Measurements from ENCODE around the gene TRAF2.

Gene TRAF2

DNA sequence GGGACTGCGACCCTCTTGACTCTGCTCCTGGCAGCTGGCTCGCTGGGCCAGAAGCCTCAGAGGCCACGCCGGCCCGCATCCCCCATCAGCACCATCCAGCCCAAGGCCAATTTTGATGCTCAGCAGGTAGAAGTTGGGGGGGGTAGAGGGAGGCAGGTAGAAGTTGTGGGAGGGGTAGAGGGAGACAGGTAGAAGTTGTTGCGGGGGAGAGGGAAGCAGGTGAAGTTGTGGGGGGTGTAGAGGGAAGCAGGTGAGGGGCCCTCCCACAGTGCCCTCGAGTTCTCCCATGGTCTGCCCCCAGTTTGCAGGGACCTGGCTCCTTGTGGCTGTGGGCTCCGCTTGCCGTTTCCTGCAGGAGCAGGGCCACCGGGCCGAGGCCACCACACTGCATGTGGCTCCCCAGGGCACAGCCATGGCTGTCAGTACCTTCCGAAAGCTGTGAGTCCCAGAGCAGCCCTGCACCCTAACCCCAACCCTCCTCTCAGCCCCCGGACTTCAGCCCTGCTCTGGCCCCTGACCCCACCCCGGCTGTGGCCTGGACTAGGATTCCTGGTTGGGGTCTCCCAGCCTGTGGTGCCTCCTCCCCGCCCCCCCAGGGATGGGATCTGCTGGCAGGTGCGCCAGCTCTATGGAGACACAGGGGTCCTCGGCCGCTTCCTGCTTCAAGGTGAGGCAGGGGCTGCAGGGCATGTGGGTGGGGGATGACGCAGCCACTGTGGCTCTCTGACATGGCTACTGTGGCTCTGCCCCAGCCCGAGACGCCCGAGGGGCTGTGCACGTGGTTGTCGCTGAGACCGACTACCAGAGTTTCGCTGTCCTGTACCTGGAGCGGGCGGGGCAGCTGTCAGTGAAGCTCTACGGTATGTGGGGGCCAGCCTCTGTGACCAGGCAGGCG, 59.3 kb downstream of the TRAF2 start:
- no peaks in the 10 kb centered on the region for H3K9me3 ChIP-seq (ENCODE audit: low read length)
- H3K27ac ChIP-seq (ENCODE audit: low read depth, low read length), result no peak overlapping the region
- H3K9ac ChIP-seq (ENCODE audit: low read length), result no peak overlapping the region
- H3K4me1 ChIP-seq (ENCODE audit: insufficient read depth, low read length), result peaks cover 12% of the 10 kb centered on the region
- H3K27me3 ChIP-seq (ENCODE audit: control insufficient read depth in 1 of 2, insufficient read depth in 2 of 2, low read length in 2 of 2), result no peaks in the 10 kb centered on the region
- H3K4me3 ChIP-seq (ENCODE audit: low read depth in 1 of 2, low read length in 2 of 2), result no peak overlapping the region
- H3K36me3 ChIP-seq (ENCODE audit: insufficient read depth, low read length), result peaks cover 24% of the 10 kb centered on the region

DNA sequence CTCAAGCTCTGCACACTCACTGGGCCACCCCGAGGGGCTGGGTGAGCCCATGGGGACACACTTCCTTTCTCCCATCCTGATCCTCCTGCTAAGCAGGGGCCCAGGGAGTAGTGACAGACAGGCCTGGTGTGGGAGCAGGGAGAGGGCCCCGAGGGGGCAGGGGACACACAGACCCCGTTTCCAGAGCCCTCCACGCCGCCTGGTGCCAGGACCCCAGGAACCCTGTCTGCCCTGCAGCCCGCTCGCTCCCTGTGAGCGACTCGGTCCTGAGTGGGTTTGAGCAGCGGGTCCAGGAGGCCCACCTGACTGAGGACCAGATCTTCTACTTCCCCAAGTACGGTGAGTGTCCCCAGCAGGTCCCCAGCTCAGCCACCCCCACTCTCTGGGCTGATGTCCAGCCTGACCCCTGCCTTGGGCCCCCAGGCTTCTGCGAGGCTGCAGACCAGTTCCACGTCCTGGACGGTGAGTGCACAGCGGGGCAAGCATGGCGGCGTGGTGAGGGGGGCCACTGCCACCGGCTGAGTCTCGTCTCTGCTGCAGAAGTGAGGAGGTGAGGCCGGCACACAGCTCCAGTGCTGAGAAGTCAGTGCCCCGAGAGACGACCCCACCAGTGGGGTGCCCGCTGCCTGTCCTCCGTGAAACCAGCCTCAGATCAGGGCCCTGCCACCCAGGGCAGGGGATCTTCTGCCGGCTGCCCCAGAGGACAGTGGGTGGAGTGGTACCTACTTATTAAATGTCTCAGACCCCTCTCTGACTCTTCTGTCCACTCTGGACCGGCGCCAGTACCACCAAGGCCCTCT, 60.1 kb downstream of the TRAF2 start:
- H3K9ac ChIP-seq (ENCODE audit: low read length), result no peak overlapping the region
- H3K27me3 ChIP-seq (ENCODE audit: control insufficient read depth in 1 of 2, insufficient read depth in 2 of 2, low read length in 2 of 2), result no peaks in the 10 kb centered on the region
- H3K27ac ChIP-seq (ENCODE audit: low read depth, low read length), result no peak overlapping the region
- H3K9me3 ChIP-seq (ENCODE audit: low read length), result no peaks in the 10 kb centered on the region
- no peak overlapping the region for H3K4me3 ChIP-seq (ENCODE audit: low read depth in 1 of 2, low read length in 2 of 2)
- peaks cover 17% of the 10 kb centered on the region for H3K36me3 ChIP-seq (ENCODE audit: insufficient read depth, low read length)
- peaks cover 12% of the 10 kb centered on the region for H3K4me1 ChIP-seq (ENCODE audit: insufficient read depth, low read length)

DNA sequence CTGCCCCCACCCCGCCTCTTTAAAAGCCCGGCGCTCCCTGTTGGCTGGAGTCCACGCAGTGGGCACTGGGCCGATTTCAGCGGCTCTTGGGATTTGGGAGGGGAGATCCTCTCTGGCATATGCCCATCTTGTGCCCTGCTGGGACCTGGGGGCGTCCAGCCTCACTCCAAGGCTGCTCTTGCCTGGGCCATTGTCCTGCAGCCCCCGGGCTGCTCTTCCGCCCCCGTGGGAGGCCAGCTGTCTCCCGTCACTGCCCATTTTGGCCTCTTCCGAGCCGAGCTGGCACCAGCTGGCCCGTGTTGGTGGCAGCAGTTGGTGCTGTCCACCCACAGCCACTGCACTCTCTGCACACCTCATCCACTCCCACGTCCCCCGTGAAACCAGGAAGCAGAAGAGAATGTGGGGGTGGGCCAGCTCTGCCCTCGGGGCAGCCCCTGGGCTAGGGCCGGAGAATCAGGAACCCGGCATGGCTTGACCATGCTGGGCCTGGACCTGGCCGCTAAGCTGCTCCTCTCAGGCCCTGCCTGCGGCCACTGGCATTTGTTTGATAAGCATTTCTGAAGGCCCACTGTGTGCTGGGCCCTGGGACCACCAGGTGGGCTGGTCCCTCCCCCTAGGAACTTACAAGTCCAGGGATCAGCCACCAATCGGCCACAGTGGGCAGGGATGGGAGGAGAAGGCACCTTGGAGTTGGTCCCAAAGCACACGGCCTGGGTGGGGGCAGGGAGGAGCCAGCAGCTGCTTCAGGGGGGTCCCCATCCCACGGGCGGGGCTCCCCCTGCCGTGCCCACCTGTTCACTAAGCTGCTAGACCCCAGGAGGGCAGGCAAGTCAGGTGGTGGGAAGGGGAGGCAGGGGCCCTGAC, 60.9 kb downstream of the TRAF2 start:
- no peak overlapping the region for H3K4me3 ChIP-seq (ENCODE audit: low read depth in 1 of 2, low read length in 2 of 2)
- H3K36me3 ChIP-seq (ENCODE audit: insufficient read depth, low read length), result peaks cover 9% of the 10 kb centered on the region
- no peak overlapping the region for H3K27ac ChIP-seq (ENCODE audit: low read depth, low read length)
- peaks cover 12% of the 10 kb centered on the region for H3K4me1 ChIP-seq (ENCODE audit: insufficient read depth, low read length)
- H3K9me3 ChIP-seq (ENCODE audit: low read length), result no peaks in the 10 kb centered on the region
- H3K9ac ChIP-seq (ENCODE audit: low read length), result no peak overlapping the region
- H3K27me3 ChIP-seq (ENCODE audit: control insufficient read depth in 1 of 2, insufficient read depth in 2 of 2, low read length in 2 of 2), result no peaks in the 10 kb centered on the region

DNA sequence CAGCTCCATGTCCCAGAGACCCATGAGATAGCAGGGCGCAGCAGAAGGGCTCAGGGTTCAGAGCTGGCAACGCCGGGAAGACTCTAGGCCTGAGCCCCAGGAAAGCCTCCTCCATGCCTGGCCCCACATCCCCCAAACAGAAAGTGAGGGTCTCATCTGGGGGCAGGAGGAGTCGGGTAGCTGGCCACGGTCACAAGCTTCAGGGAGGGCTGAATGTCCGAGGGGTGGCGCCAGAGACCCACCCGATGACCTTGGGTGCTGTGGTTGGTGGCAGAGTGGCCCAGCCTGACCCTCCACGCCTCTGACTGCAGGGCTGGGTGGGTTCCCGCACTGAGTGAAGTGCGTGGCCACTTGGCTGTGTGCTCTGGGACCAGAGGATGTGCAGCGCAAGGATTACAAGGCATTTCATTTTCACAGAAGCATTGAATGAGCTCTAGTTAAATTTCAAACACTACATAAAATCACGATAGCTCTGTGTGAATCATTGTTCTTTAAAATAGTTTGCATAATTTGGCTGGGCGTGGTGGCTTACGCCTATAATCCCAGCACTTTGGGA, 61.7 kb downstream of the TRAF2 start:
- Histone ChIP-seq H3K9me3 (ENCODE audit: low read length) (no peaks in the 10 kb centered on the region), H3K4me3 (ENCODE audit: low read depth in 1 of 2, low read length in 2 of 2) (no peak overlapping the region), H3K27ac (ENCODE audit: low read depth, low read length) (no peak overlapping the region), H3K9ac (ENCODE audit: low read length) (no peak overlapping the region), H3K4me1 (ENCODE audit: insufficient read depth, low read length) (peaks cover 8% of the 10 kb centered on the region), H3K27me3 (ENCODE audit: control insufficient read depth in 1 of 2, insufficient read depth in 2 of 2, low read length in 2 of 2) (no peaks in the 10 kb centered on the region), H3K36me3 (ENCODE audit: insufficient read depth, low read length) (peaks cover 1% of the 10 kb centered on the region)

DNA sequence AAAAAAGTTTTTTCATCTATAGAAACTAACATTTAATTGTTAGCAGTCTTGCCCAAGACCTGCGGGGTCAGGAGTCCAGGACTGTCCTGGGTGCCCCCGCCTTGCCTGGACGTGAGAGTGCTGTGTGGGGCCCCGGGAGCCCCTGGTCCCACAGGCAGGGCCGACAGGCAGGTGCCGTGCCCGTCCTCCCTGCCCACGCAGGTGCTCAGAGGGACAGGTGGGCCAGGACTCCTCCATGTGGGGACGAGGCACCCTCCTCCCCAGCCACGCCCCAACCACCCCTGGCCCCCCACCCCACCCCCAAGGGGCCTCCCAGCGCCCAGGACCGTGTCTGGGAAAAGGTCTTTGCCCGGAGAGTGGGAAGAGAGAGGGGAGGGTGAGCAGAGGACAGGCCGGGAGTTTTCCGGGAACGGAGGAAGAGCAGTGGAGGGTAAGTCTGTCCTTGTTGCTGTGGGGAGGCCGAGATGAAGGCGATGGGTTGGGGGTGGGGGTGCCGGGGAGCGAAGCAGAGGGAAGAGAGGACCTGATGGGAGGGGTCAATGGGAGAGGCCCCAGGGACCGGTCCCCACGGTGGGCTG, 63.0 kb downstream of the TRAF2 start:
- peak overlapping the region; percentile 38 to 75 for H3K4me3 ChIP-seq (ENCODE audit: low read depth in 1 of 2, low read length in 2 of 2)
- no peak overlapping the region for H3K9ac ChIP-seq (ENCODE audit: low read length)
- H3K27me3 ChIP-seq (ENCODE audit: control insufficient read depth in 1 of 2, insufficient read depth in 2 of 2, low read length in 2 of 2), result no peaks in the 10 kb centered on the region
- H3K4me1 ChIP-seq (ENCODE audit: insufficient read depth, low read length), result peaks cover 3% of the 10 kb centered on the region
- no peaks in the 10 kb centered on the region for H3K9me3 ChIP-seq (ENCODE audit: low read length)
- peak overlapping the region; percentile 58 for H3K27ac ChIP-seq (ENCODE audit: low read depth, low read length)
- no peaks in the 10 kb centered on the region for H3K36me3 ChIP-seq (ENCODE audit: insufficient read depth, low read length)

DNA sequence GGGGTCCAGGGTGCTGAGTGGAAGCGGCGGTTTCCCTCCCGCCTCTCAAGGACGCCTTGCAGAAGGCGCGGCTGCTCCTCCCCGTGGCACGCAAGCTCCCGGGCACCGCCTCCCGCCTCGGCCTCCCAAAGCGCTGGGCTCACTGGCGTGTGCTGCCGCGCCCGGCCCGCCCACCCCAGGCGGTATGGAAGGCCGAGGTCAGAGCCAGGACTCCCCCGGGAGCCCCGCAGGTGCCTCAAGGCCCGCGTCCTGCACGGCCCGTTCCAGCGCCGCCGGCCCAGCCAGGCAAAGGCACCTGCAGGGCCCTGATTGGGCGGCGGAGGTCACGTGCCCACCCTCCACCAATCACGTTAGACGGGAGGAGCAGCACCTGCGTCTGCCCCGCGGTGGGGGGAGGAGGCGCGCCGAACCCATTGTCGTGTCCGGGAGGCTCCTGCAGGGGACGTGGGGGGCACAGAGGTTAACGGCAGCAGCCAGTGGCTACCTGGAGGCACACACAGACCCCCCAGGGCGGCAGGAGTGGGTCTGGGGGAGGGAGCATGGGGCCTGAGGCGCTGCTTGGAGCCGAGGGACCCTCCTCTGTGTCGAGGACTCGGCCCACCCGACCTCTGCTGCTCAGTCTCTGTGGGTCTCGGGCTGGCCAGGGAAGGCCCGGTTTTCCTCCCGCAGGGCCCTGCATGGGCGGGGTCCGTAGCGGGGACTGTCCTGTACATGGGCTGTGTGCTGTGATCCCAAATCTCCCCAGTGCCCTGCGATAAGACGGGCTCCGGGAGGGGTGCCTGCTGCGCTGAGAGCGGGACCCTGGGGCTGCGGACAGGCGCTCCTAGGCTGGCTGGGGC, 63.7 kb downstream of the TRAF2 start:
- Histone ChIP-seq H3K27me3 (ENCODE audit: control insufficient read depth in 1 of 2, insufficient read depth in 2 of 2, low read length in 2 of 2) (no peaks in the 10 kb centered on the region), H3K4me1 (ENCODE audit: insufficient read depth, low read length) (peaks cover under 1% of the 10 kb centered on the region)

DNA sequence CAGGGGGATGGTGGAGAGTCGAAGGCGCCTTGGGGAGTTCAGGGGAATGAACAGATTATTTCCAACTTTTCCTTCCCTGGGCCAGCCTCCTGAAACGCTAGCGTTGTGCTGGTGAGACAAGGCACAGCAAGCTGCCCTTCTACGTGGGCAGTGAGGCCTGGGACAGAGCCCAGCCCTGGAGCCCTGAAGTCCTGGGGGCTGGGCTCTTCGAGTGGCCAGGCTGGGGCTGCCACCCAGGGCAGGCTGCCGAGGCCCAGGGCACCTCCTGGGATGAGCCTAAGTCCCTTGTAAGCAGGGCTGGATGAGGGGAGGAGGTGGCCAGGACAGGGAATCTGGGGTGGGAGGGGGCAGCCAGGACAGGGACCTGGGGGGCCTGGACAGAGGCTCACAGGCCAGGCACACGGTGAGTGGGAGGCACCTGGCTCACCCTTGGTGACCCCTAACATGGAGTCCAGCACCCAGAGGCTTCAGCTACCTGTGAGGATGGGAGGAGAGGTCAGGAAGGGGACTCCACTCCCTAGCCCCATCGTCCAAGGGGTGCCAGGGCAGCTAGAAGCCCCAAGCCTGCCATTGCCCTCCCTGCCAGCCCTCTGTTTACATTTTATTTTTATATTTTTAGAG, 64.5 kb downstream of the TRAF2 start:
- Histone ChIP-seq H3K4me3 (ENCODE audit: low read depth in 1 of 2, low read length in 2 of 2) (peak overlapping the region; percentile 38 to 75), H3K9me3 (ENCODE audit: low read length) (no peaks in the 10 kb centered on the region), H3K4me1 (ENCODE audit: insufficient read depth, low read length) (no peaks in the 10 kb centered on the region), H3K27me3 (ENCODE audit: control insufficient read depth in 1 of 2, insufficient read depth in 2 of 2, low read length in 2 of 2) (no peaks in the 10 kb centered on the region), H3K36me3 (ENCODE audit: insufficient read depth, low read length) (no peaks in the 10 kb centered on the region), H3K9ac (ENCODE audit: low read length) (peak overlapping the region; percentile 24), H3K27ac (ENCODE audit: low read depth, low read length) (peak overlapping the region; percentile 36)

More for the DNA sequence above, 63.7 kb downstream of the TRAF2 start:
- Histone ChIP-seq H3K9ac (ENCODE audit: low read length) (peak overlapping the region; percentile 24), H3K27ac (ENCODE audit: low read depth, low read length) (peak overlapping the region; percentile 58), H3K9me3 (ENCODE audit: low read length) (no peaks in the 10 kb centered on the region), H3K4me3 (ENCODE audit: low read depth in 1 of 2, low read length in 2 of 2) (peak overlapping the region; percentile 38 to 75), H3K36me3 (ENCODE audit: insufficient read depth, low read length) (no peaks in the 10 kb centered on the region)

DNA sequence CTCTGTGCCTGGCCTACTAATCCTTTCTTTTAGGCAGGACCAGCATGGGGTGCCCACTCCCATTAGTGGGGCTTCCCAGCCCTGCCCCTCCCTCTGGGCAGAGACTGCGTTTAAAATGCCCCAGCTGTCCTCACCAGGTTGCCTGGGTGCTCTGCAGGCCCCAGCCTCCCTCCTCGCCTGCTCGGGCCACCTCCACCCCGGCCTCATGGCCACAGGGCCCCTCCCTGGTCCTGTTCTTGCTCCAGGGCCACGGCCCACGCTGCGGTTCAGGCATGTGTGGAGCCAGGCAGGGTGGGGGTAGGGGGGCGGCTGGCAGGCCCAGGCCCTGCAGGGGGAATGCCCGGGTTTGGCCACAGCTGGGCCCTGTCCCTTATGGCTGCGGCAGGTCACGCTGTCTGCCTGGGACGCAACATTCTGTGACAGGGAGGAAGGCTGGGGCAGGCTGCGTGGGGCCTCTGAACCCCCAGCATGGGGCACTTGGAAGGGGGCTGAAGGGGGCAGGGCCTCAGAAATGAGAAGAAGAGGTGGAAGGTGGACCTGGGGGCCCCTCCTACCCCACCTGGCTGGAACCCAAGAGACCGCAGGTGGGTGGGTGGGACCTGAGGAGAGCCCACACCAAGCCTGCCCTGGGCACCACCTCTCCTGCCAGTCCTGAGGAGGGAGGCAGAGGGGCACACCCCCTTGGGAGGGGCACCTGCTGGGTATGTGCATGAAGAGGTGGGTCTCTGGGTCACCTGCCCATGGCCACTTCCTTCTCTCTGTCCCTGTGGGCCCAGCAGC, 65.4 kb downstream of the TRAF2 start, which contains the start of gene LCN12:
Gene LCN12 (plus strand): TSS at position 733 of the 780 bp plus-strand sequence. CDS start 55 bp downstream, outside the sequence.
- no peaks in the 10 kb centered on the region for H3K4me1 ChIP-seq (ENCODE audit: insufficient read depth, low read length)
- no peak within 1 kb of the TSS for H3K9ac ChIP-seq (ENCODE audit: low read length)
- no peaks in the 10 kb centered on the region for H3K36me3 ChIP-seq (ENCODE audit: insufficient read depth, low read length)
- H3K9me3 ChIP-seq (ENCODE audit: low read length), result no peaks in the 10 kb centered on the region
- no peak within 1 kb of the TSS for H3K4me3 ChIP-seq (ENCODE audit: low read depth in 1 of 2, low read length in 2 of 2)
- no peak within 1 kb of the TSS for H3K27ac ChIP-seq (ENCODE audit: low read depth, low read length)
- no peaks in the 10 kb centered on the region for H3K27me3 ChIP-seq (ENCODE audit: control insufficient read depth in 1 of 2, insufficient read depth in 2 of 2, low read length in 2 of 2)

DNA sequence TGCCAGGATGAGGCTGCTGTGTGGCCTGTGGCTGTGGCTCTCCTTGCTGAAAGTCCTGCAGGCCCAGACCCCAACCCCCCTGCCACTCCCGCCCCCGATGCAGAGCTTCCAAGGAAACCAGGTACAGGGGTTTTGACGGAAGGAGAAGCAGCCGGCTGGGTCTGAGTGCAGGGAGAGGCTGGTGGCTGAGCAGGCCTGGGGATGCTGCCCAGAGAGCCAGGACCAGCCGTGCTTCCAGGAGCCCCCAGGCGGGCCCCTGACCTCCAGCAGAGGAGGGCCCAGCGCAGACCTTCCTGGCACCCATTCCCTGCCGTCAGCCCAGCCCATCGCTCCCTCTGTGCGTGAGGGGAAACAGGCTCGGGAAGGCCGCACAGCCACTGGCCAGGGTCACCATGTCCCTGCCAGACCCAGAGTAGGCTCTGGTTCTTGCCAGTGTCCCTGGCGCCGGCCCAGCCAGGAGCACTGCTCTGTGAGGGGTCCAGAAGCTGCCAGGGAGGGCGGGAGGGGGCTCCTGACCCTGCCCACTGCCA, 66.1 kb downstream of the TRAF2 start:
- no peak overlapping the region for H3K27ac ChIP-seq (ENCODE audit: low read depth, low read length)
- no peak overlapping the region for H3K9ac ChIP-seq (ENCODE audit: low read length)
- H3K4me3 ChIP-seq (ENCODE audit: low read depth in 1 of 2, low read length in 2 of 2), result no peak overlapping the region
- H3K36me3 ChIP-seq (ENCODE audit: insufficient read depth, low read length), result no peaks in the 10 kb centered on the region
- H3K9me3 ChIP-seq (ENCODE audit: low read length), result no peaks in the 10 kb centered on the region
- no peaks in the 10 kb centered on the region for H3K4me1 ChIP-seq (ENCODE audit: insufficient read depth, low read length)
- no peaks in the 10 kb centered on the region for H3K27me3 ChIP-seq (ENCODE audit: control insufficient read depth in 1 of 2, insufficient read depth in 2 of 2, low read length in 2 of 2)

Measured in muscle layer of colon (tissue), 2 donors.